HepG2 (cell line): ENCODE measurements around the gene MAPK8IP1. TPM values are rescaled to one million over a fixed set of nuclear protein-coding genes. Genes with fewer than 3 reads are reported as not detected.

Experiments used
- ATAC-seq: fragments of 200-7000 bp; cut with Tn5 transposase; 3 replicates; pipeline ENCODE4 v1.9.1; 2020; ENCODE audit warnings: mild to moderate bottlenecking, moderate library complexity
- BruUV-seq: library from RNA; stranded (reverse); fragments of 400-500 nt; replicated peaks from 2 replicates; lab custom pipeline; 2021; lab: Mats Ljungman, UMichigan
- CTCF ChIA-PET: fragments of 300-600 bp; formaldehyde crosslinking; extraction: SDS; loops from one replicate; lab custom pipeline; 2021; ENCODE audit warnings: low total read pairs, inconsistent platforms, low intra/inter-chr PET ratio; lab: Yijun Ruan, JAX
- POLR2A ChIA-PET: fragments of 350-600 bp; sonication (Branson Sonifier 250); formaldehyde crosslinking; loops from one replicate; lab custom pipeline; 2020; ENCODE audit warnings: antibody characterized with exemption, inconsistent platforms; lab: Yijun Ruan, JAX
- DNase-seq: peaks from one replicate; pipeline ENCODE4 v3.0.0-alpha.2; 2015; ENCODE audit warnings: low spot score
- FAIRE-seq: peaks from 3 replicates; lab custom pipeline; 2011; peaks lifted over from hg19 to GRCh38; lab: Jason Lieb, UNC
- H2AFZ ChIP-seq: one replicate; pipeline ENCODE4 v1.6.1; 2011; ENCODE audit warnings: low read length, inconsistent platforms
- H3K27ac ChIP-seq: fragments of 300-600 bp; 3 replicates; pipeline ENCODE4 v1.8.0; 2011; ENCODE audit warnings: mixed run types, mild to moderate bottlenecking, mixed read lengths, low read length, inconsistent platforms; ENCODE audit not compliant: insufficient read depth; ENCODE audit errors: extremely low read length
- H3K27me3 ChIP-seq, 2 experiments: fragments of 200-600 bp in 1 of 2; 2 replicates in 1 of 2; 3 replicates in 1 of 2; pipeline versions ENCODE4 v1.6.0 to v1.8.0; 2011; ENCODE audit warnings: low read length in 2 of 2, mild to moderate bottlenecking in 2 of 2, moderate library complexity in 2 of 2, inconsistent platforms in 1 of 2; ENCODE audit not compliant: insufficient read depth in 2 of 2, control insufficient read depth in 1 of 2
- H3K36me3 ChIP-seq, 2 experiments: fragments of 200-600 bp in 1 of 2; replicated peaks in 1 of 2; 2 replicates in 1 of 2; 3 replicates in 1 of 2; pipeline versions ENCODE4 v1.5.1 to v1.8.0; 2011; ENCODE audit warnings: low read length in 2 of 2, inconsistent platforms in 1 of 2; ENCODE audit not compliant: insufficient read depth in 2 of 2, control insufficient read depth in 1 of 2
- H3K4me1 ChIP-seq: 2 replicates; pipeline ENCODE4 v1.5.1; 2012; ENCODE audit warnings: low read length, inconsistent platforms; ENCODE audit not compliant: insufficient read depth
- H3K4me2 ChIP-seq: 2 replicates; pipeline ENCODE4 v1.6.0; 2011; ENCODE audit warnings: low read depth, low read length, inconsistent platforms
- H3K4me3 ChIP-seq, 3 experiments: fragments of 200-600 bp in 1 of 3; sonication (generic), shearing (Covaris generic) in 1 of 3; replicated peaks in 1 of 3; 2 replicates each; pipeline ENCODE4 v1.5.1; 2011 to 2016; ENCODE audit warnings: low read length in 3 of 3, inconsistent platforms in 2 of 3, low read depth in 2 of 3, mild to moderate bottlenecking in 2 of 3, control low read depth in 1 of 3, mixed read lengths in 1 of 3; ENCODE audit not compliant: insufficient read depth in 1 of 3
- H3K79me2 ChIP-seq: one replicate; pipeline ENCODE4 v1.6.1; 2011; ENCODE audit warnings: low read length, inconsistent platforms; ENCODE audit not compliant: insufficient read depth
- H3K9ac ChIP-seq: 2 replicates; pipeline ENCODE4 v1.6.0; 2011; ENCODE audit warnings: mild to moderate bottlenecking, low read depth, low read length, inconsistent platforms; ENCODE audit not compliant: insufficient read depth
- H3K9me3 ChIP-seq: 2 replicates; pipeline ENCODE4 v1.5.1; 2012; ENCODE audit warnings: mild to moderate bottlenecking, low read length
- H4K20me1 ChIP-seq: 2 replicates; pipeline ENCODE4 v1.6.0; 2011; ENCODE audit warnings: inconsistent platforms, mild to moderate bottlenecking, low read length, moderate library complexity; ENCODE audit not compliant: insufficient read depth
- LCORL ChIP-seq, 2 experiments: fragments of 450-650 bp in 1 of 2; sonication (generic) in 1 of 2; formaldehyde crosslinking in 1 of 2; IDR thresholded peaks; 2 replicates each; pipeline versions ENCODE4 v1.5.0 to v1.6.1; 2017 to 2020; ENCODE audit warnings: antibody characterized with exemption in 1 of 2, missing genetic modification reagents in 1 of 2
- MAFK ChIP-seq, 2 experiments: IDR thresholded peaks in 1 of 2; conservative IDR thresholded peaks in 1 of 2; 2 replicates each; pipeline ENCODE4 v1.6.1; 2011; ENCODE audit warnings: improper control_type of control experiment in 2 of 2, low read length in 2 of 2
- NCOA5 ChIP-seq: sonication (generic); formaldehyde crosslinking; IDR thresholded peaks from 2 replicates; pipeline ENCODE4 v1.4.0; 2020; ENCODE audit warnings: missing genetic modification reagents
- NR1H2 ChIP-seq: sonication (generic); formaldehyde crosslinking; IDR thresholded peaks from 2 replicates; pipeline ENCODE4 v1.8.1; 2022; ENCODE audit warnings: low read depth, missing genetic modification reagents, borderline replicate concordance
- PCBP2 ChIP-seq: fragments of 200-400 bp; formaldehyde crosslinking; optimal IDR thresholded peaks from 2 replicates; pipeline ENCODE3; 2018; ENCODE audit warnings: low read length, low read depth; ENCODE audit not compliant: poor library complexity, severe bottlenecking
- ZNF367 ChIP-seq: sonication (generic); formaldehyde crosslinking; IDR thresholded peaks from 2 replicates; pipeline ENCODE4 v1.4.0; 2020; ENCODE audit warnings: missing genetic modification reagents, borderline replicate concordance
- ZNF558 ChIP-seq: sonication (generic); formaldehyde crosslinking; IDR thresholded peaks from 2 replicates; pipeline ENCODE4 v1.9.0; 2022; ENCODE audit warnings: mild to moderate bottlenecking, missing genetic modification reagents, borderline replicate concordance
- ZSCAN21 ChIP-seq: sonication (generic); formaldehyde crosslinking; IDR thresholded peaks from 2 replicates; pipeline ENCODE4 v1.8.0; 2022; ENCODE audit warnings: mild to moderate bottlenecking, missing genetic modification reagents, moderate library complexity, borderline replicate concordance
- WGBS: methylation state at CpG from one replicate; pipeline ENCODE4 v1.1.6; 2017; ENCODE audit warnings: low lambda C conversion rate; 5-methylcytosine and 5-hydroxymethylcytosine counted together
- in situ Hi-C: cut with HindIII; loops from 2 replicates; pipeline ENCODE4 v1.10.0; 2017; ENCODE audit warnings: low pct_unique_long_range_greater_than_20kb; ENCODE audit not compliant: extremely low pct_ligation_motif_present
- intact Hi-C: fragments of 100-400 bp; cut with micrococcal nuclease; formaldehyde crosslinking; loops from one replicate; pipeline ENCODE4 v1.10.0; 2022; ENCODE audit not compliant: unreplicated experiment
- polyA plus RNA-seq, 8 experiments: library from polyadenylated mRNA; depleted of rRNA in 3 of 8; stranded (reverse) in 7 of 8; unstranded in 1 of 8; fragments of >200 nt; fragmentation: Illumina TruSeq in 4 of 8; extraction: Trizol in 4 of 8; gene quantifications; 2 replicates each; pipeline versions ENCODE4 v1.2.1 to v1.2.3, GENCODE V29; 2011 to 2016; ENCODE audit warnings: low read depth in 4 of 8, missing spikeins in 1 of 8, mixed read lengths in 1 of 8; ENCODE audit not compliant: insufficient read depth in 1 of 8
- total RNA-seq, 5 experiments: library from RNA; depleted of rRNA; stranded (reverse); fragments of >200 nt; fragmentation: Illumina TruSeq; extraction: Trizol; gene quantifications; 2 replicates each; pipeline ENCODE4 v1.2.3, GENCODE V29; 2016; ENCODE audit warnings: low read depth in 1 of 5
- TF ChIP-seq, protein P1 (sequence below): sonication (generic); formaldehyde crosslinking; IDR thresholded peaks from 2 replicates; pipeline ENCODE4 v1.5.0; 2020; ENCODE audit warnings: mild to moderate bottlenecking, missing genetic modification reagents
- TF ChIP-seq, protein P2 (sequence below): sonication (generic); formaldehyde crosslinking; IDR thresholded peaks from 2 replicates; pipeline ENCODE4 v1.9.0; 2022; ENCODE audit warnings: missing genetic modification reagents, mild to moderate bottlenecking, borderline replicate concordance

MAPK8IP1 gene
- total and polyA plus RNA-seq, 2 of the 13 experiments (the other 11 are each of a cell fraction or from before 2014, with no cell fraction given), result 2.2 to 4.2 TPM

DNA sequence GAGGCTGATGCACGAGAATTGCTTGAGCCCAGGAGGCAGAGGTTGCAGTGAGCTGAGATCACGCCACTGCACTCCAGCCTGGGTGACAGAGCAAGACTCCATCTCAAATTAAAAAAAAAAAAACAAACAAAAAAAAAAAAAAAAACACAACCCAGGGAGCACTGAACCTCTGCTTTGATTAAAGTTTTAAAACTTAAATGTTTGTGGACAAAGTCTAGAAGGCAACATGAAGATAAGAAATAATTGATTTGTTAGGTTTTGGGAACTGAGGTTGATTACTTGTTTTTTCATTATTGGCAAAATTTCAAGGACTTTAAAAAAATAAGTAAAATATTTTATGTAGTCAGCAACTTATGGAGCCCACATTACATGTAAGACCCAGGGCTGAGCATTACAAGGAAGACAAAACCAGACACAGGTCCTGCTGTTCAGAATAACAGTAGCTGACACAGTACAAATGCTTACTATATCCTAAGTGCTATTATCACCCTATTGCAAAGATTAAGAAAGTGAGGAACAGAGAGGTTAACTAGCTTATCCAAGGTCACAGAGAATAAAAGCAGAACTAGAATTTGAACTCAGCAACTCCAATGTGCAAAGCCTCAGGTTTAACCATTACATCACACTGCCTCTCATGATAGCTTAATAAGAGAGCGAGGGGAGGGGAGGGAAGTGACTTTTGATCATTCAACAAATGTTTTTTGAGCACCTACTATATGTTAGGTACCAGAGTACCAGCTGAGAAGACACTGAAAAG, 40.5 kb upstream of the MAPK8IP1 start:
- ChIA-PET POLR2A (interaction anchor here (3.1 kb wide), 1 partner anchor 73 kb away, joined by 19 read pairs; the partner anchor contains the start of gene PEX16), CTCF (no interaction called here)
- Histone ChIP-seq H3K27me3 (no peaks in the 10 kb centered on the region; a peak in 1 of 5 replicates), H3K4me1 (peaks cover 57% of the 10 kb centered on the region), H3K36me3 (no peaks in the 10 kb centered on the region), H3K9me3 (no peaks in the 10 kb centered on the region), H2AFZ (no peak overlapping the region), H3K4me3 (no peak overlapping the region), H3K79me2 (peaks cover 18% of the 10 kb centered on the region), H4K20me1 (peaks cover 22% of the 10 kb centered on the region), H3K27ac (no peak overlapping the region), H3K9ac (no peak overlapping the region), H3K4me2 (no peak overlapping the region)
- WGBS, result 28% methylated on average over 3 of the region's 3 CpGs
- in situ Hi-C loops (no loop called here), intact Hi-C loops (loop anchor here (5.0 to 10.0 kb wide), 3 partner anchors 77 to 282 kb away; partner anchors contain the start of gene LARGE2)
- no peak for ATAC-seq
- no TSS peak for BruUV-seq
- no peak for TF ChIP-seq NR1H2 (CRISPR knock-in tag)
- peak in 1 of 2 experiments; percentile 51; a peak in 2 of 4 replicates for TF ChIP-seq MAFK (conservative IDR thresholded peaks at IDR 0.05 in 1 of 2, IDR thresholded peaks at IDR 0.05 in 1 of 2; ENCODE audit: low read length in 2 of 2)
- DNase-seq, result no peak
- FAIRE-seq, result no peak

DNA sequence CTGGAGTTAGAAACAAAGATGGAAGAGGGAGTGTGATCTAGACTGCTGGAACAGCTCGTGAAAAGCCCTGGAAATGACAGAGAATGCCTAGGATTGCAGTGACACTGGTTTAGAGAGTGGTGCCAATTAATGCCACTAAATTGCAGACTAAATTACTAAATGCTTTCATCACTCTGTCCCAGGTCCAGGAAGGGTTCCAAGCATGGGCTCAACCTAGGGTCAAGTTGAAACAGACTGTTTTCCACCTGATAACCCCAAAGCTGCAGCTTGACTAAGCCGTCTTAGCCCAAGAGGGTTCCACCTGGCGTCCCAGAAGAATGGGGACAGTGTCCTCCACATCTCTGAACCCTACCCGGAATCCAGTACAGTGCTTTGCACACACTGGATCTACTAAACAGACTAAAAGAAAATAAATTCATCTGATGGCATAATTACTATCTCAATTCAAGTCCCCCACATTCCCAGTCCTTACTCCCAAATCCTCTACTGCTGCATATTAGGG, 39.2 kb upstream of the MAPK8IP1 start:
- intact Hi-C loops, result loop anchor here (5.0 to 10.0 kb wide), 3 partner anchors 76 to 281 kb away; partner anchors contain the start of gene LARGE2
- in situ Hi-C loops, result no loop called here
- FAIRE-seq, result no peak
- TF ChIP-seq, protein P1, sequence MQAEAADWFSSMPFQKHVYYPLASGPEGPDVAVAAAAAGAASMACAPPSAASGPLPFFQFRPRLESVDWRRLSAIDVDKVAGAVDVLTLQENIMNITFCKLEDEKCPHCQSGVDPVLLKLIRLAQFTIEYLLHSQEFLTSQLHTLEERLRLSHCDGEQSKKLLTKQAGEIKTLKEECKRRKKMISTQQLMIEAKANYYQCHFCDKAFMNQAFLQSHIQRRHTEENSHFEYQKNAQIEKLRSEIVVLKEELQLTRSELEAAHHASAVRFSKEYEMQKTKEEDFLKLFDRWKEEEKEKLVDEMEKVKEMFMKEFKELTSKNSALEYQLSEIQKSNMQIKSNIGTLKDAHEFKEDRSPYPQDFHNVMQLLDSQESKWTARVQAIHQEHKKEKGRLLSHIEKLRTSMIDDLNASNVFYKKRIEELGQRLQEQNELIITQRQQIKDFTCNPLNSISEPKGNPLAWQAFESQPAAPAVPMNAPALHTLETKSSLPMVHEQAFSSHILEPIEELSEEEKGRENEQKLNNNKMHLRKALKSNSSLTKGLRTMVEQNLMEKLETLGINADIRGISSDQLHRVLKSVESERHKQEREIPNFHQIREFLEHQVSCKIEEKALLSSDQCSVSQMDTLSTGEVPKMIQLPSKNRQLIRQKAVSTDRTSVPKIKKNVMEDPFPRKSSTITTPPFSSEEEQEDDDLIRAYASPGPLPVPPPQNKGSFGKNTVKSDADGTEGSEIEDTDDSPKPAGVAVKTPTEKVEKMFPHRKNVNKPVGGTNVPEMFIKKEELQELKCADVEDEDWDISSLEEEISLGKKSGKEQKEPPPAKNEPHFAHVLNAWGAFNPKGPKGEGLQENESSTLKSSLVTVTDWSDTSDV (CRISPR knock-in tag), result no peak
- TF ChIP-seq ZSCAN21 (CRISPR knock-in tag) (no peak), ZNF558 (no peak), NCOA5 (CRISPR knock-in tag) (no peak), LCORL (IDR thresholded peaks at IDR 0.05) (no peak), LCORL (CRISPR knock-in tag; IDR thresholded peaks at IDR 0.05) (no peak), PCBP2 (no peak), ZNF367 (CRISPR knock-in tag) (no peak)
- TF ChIP-seq, protein P2, sequence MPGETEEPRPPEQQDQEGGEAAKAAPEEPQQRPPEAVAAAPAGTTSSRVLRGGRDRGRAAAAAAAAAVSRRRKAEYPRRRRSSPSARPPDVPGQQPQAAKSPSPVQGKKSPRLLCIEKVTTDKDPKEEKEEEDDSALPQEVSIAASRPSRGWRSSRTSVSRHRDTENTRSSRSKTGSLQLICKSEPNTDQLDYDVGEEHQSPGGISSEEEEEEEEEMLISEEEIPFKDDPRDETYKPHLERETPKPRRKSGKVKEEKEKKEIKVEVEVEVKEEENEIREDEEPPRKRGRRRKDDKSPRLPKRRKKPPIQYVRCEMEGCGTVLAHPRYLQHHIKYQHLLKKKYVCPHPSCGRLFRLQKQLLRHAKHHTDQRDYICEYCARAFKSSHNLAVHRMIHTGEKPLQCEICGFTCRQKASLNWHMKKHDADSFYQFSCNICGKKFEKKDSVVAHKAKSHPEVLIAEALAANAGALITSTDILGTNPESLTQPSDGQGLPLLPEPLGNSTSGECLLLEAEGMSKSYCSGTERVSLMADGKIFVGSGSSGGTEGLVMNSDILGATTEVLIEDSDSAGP (CRISPR knock-in tag), result no peak

More for the DNA sequence above, 39.2 kb upstream of the MAPK8IP1 start:
- Histone ChIP-seq H3K79me2 (peaks cover 29% of the 10 kb centered on the region), H3K9ac (no peak overlapping the region), H4K20me1 (peaks cover 28% of the 10 kb centered on the region), H3K9me3 (no peaks in the 10 kb centered on the region), H3K27me3 (no peaks in the 10 kb centered on the region; a peak in 1 of 5 replicates), H3K27ac (no peak overlapping the region), H3K4me3 (peak overlapping the region in 1 of 3 experiments; percentile 69; a peak in 1 of 6 replicates), H3K36me3 (peaks cover 3 to 7% of the 10 kb centered on the region in 2 experiments; a peak in 3 of 5 replicates), H2AFZ (no peak overlapping the region), H3K4me2 (peak overlapping the region; percentile 87), H3K4me1 (peaks cover 69% of the 10 kb centered on the region)
- DNase-seq (no peak), ATAC-seq (no peak)
- ChIA-PET CTCF (no interaction called here), POLR2A (interaction anchor here (0.7 to 3.1 kb wide), 4 partner anchors 12 to 71 kb away, joined by 3 to 19 read pairs (median 10); partner anchors contain the start of genes PEX16 and SLC35C1)
- no TSS peak for BruUV-seq
- WGBS, result 2% methylated on average over 2 of the region's 4 CpGs
